NCI-H1048 (cell line): Measurements from ENCODE around the gene TBC1D22A.

Experiments used
- DNase-seq: peaks from one replicate; lab custom pipeline; 2025; lab: John Stamatoyannopoulos, UW

The TBC1D22A gene

DNA sequence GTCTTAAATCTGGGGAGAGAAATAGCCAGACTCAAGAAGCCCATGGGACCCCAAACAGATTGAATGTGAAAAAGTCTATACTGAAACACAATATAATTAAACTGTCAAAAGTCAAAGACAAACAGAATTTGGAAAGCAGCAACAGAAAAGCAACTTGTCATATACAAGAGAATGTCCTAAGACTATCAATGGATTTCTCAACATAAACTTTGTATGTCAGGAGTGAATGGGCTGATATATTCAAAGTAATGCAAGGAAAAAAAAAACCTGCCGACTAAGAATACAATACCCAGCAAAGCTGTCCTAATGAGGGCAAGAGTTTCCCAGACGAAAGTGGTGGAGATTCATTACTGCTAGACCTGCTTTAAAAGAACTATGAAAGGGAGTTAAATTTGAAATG lies 73.2 kb downstream of the TBC1D22A start:
- no peak for DNase-seq

DNA sequence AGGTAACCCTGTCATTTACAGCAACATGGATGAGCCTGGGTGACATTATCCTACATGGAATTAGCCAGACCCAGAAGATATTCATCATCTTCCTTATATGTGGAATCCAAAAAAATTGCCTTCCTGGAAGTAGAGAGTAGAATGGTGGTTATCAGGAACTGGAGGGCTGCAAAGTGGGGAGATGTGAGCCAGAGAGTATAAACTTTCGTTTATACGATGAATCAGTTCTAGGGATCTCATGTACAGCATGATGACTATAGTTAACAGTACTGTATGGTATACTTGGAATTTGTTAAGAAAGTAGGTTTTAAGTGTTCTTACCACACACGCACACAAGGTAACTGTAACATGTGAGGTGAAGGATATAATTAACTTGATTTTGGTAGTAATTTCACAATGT lies 79.1 kb downstream of the TBC1D22A start:
- DNase-seq: no peak

DNA sequence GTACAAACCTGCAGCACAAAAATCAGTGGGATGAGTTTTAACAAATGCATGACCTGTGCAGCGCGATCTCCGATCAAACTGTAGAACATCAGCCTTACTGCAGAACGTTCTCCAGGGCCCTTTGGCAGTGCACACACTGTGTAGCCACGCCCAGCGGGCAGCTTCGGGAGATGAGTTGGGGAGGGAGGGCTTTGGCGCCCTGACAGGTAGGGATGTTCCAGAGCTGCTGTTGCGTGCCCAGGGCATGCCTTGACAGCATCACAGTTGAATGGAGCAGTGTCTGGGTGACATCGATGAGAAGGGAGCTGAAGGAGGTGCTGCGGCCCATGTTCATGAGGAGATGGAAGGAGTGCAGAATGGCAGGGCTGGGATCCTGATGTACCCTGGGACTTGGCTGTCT lies 80.2 kb downstream of the TBC1D22A start:
- DNase-seq: no peak

DNA sequence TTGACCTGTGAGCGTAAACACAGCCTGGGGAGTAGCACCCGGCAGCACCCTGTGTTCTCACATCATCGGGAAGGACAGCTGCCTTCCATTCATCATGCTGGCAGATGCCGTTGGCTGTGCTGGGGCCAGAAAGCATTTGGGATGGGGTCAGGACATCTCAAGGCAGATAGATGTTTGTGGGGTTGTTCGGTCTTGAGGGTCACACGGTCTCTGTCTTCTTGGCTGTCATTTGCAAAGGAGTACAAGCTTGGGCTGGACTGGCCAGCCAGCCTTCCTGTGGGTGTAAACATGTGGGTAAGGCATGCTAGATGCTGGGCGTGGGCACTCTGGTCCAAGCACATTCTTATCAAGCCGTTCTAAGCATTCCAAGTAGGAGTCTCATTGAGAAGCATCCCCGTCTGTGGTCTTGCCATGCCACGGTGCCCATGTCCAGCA lies 81.4 kb downstream of the TBC1D22A start:
- no peak for DNase-seq

DNA sequence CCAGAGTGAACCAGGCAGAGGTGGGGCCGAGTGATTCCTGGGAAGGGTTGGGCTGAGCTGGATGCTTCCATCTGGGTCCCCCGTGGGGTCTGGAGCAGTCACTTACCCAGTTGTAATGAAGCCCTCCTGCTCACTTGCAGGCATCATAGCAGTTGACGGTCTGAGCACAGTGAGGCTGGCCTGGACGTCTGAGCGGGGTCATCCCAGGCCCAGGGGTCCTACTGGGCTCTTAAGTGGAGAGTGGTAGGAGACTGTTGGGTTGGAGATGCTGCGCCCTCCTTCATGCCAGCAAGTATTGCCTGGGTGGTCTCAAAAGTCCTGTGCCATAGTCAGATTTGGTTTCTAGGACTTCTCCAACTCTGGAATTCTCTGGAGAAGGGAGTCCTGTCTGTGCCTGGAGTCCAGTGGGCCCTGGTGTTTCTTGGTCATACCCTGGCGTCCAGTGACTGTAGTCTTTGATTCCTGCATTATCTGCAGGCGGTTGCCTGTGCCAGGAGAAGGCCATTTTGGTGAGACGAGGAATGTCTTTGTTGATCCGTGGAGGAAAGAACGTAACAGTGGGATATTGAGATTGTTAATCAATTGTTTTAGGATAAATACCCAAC lies 82.3 kb downstream of the TBC1D22A start:
- no peak for DNase-seq

DNA sequence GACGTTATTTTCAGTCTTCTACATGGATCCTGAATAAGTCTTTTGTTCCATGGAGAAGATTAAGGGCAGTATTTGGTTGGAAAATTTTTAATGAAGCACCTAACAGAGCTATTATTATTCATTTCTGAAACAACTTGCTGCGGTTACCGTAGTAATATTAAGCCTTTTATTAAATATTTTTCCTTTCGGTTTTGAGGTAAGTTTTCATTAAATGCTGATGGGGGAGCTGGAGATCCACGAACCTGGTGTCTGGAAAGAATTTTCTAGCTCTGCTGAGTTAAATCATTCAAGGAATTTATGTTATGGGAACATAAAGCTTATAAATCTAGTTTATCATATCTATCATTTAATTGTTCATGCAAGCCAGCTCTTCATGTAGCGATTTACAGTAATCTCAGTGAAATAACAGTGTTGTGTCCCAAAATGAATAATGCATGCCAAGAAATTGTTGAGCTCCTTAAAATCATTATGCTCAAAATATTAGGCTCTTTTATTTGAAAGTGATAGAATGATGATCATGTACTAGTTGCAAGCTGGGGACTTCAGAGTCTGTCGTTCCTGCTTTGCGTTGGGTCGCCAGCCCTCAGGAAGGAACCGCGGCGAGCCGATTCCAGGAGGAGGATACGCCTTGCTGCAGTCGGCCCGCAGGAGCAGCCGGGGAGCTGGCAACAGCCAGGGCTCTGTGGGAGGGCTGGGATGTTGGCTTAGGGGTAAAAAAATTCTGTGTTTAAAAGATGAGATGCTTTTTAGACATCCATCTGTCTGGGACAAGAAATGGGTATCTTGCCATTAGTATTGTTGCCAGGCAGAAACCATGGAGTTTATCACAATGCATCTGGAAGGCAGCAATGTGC lies 83.1 kb downstream of the TBC1D22A start:
- DNase-seq: no peak

DNA sequence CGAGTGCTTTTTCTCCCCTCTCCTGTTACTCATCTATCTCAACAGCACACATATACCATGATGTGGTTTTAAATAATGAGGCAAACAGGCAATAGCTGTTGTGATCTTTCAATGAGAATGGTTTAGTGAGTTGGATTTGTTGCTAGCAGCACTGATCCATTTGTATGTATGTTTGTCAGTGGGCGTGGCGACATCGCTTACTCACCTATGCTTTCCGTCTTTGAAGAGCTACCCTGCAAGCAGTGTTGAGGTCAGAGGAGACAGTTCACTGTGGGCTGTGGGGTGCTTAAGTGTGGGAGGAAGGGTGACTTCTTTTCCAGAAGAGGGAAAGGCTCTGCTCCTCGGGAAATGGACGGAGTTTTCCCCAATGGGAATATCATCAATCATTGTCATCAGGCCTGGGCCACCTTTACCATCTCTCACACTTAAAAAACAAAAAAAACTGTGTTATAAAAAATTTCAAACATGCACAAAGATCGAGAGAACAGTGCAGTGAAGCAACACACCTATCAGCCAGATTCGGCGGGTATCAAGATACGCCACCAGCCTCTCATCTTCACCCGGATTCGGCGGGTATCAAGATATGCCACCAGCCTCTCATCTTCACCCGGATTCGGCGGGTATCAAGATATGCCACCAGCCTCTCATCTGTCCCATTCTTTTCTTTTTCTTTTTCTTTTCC lies 83.8 kb downstream of the TBC1D22A start:
- no peak for DNase-seq

DNA sequence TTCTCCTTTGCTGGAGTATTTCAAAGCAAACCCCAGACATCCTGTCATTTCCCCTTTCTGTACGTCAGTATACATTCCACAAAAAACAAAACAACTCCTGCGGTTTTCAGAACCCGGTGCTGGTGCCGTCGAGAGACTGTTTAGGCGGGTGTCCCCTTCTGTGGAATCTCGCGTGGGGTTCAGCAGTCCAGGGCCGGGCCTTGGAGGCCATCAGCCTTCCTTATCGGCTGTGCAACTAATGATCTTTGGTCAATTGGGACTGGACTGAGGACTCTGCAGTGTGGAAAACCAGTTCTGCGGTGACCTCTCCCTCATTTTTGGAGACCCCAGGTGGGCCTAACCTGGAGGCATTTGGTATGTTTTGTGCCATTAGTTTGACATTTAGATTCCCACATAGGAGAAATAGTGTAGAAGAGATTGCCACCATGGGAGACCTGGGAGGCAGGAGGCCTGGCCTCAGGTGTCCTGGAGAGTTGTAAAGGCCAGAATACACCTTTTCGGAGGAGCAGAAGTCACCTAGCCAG lies 84.4 kb downstream of the TBC1D22A start:
- no peak for DNase-seq

DNA sequence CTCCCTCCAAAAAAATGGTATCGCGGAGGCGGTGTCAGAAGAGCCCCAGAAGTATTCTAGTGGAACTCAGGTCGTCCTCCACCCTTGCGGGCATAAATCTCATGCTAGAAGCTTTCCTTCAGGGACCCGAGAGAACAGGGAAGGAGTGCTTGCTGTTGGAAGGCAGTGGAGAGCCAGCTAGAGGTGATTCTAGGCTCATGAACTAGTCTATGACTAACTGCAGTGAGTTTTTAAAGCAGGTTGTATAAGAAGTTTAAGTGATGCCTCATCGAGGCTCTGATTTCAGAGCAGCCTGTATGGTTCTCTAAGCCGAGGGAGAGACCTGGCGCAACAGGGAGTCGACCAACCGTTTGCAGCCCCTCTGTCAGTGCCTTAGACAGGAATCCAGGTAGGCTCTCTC lies 85.7 kb downstream of the TBC1D22A start:
- no peak for DNase-seq

DNA sequence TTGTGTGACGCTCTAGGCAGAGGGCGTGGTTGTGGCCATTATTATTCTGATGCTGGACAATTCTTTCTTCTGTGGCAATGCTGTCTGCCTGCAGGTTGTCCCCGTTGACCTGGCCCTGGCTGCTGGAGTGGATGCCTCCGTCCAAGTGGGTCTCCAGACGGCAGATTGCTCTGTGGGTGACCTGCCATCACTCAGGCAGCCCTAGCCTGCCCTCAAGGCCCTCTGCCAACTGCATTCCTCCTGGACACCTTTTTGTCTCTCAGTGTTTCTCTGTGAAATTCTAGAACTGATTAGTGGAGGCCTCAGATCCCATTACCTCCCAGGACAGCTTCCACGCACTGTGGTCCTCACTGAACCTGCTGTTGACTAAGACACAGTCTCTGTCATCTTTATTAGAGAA lies 86.7 kb downstream of the TBC1D22A start:
- DNase-seq: no peak

DNA sequence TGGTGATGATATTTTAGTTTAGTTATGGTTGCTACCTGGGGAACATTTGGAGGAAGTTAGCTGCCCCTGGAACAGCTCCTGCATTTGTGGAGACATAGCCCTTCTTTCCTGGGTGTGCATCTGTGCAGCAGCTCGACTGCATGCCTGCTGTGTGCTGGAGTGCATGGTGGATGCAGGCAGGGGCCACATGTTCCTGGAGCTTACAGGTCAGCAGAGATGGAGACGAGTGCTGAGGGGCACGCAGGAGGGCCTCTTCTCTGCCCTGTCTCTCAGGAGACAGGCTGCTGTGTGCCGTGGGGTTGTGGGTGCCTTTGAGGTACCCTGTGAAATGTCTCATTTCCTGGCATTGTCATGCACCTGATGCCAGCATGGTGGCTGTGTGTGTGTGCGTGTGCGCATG lies 87.5 kb downstream of the TBC1D22A start:
- no peak for DNase-seq

DNA sequence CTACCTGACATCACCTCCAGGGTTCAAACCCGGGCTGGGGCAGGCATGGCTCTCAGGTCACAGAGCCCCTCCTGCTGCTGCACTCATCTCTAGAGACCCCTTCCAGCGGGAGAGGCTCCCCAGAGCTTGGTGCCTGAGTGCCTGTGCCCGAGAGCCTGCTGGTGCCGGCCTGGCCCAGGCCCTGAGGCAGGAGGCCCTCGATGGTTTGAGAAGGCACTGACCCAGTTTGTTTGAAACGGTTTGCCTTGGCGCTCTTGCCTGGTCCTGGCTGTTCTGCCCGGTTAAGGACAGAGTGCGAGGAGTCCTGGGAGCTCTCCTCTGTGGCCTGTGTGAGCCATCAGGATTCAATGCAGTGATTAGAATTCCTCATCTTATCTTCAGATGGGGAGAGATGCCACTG lies 88.9 kb downstream of the TBC1D22A start:
- no peak for DNase-seq

DNA sequence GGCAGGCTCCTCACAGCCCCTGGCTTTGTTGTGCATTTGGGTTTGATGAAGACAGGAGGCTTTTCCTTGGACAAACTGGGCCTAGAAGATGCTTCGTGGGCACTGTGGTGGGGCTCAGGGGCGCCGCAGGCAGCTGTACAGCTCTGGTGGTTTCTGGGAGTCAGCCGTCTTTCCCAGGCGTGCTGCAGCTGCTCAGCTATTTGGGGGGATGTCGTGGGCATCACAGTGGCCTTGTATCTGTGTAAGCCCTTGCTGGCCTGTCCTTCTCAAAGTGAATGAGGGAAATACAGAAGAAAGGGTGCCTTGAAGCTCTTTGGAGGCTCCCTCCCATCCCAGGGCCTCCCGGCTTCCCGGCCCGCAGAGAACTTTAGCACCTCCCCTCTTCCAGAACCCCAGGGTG lies 89.5 kb downstream of the TBC1D22A start:
- no peak for DNase-seq

DNA sequence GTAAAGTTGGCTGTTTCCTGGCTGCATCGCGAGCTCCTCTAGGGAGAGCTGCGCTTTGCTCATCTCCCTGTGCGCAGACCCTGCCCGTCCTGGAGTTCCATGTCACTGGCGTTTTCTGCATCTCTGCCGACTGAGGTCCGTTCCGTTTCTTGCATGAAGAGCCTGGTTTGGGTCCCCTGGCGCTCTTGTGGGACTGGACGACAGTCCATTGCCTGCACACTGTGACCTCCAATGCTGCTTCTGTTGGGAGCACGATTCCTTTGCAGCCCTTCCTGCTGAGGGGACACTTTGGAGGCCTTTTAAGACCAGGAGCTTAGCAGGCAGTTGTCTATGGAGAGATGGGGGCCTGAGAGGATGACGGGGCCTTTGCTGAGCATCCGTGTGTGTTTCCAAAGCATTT lies 90.3 kb downstream of the TBC1D22A start:
- DNase-seq: no peak

DNA sequence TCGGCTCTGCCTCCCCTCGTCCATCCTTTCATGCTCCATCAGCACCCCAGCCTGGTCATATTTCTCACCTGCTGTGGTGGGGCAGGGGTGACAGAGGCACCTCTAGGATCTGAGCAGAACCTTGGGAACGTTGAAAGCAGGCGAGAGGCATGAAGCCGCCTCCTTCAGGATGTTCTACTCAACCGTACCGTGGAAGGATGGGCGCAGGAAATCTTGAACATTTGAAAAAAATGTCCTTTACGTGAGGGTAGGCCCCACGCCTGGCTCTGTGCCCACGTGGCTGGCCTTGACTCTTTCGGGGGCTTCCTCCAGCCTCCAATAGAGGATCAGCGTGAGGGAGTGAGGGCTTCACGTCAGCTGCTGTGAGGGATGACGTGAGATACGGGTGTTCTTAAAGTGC lies 90.7 kb downstream of the TBC1D22A start:
- DNase-seq: no peak

DNA sequence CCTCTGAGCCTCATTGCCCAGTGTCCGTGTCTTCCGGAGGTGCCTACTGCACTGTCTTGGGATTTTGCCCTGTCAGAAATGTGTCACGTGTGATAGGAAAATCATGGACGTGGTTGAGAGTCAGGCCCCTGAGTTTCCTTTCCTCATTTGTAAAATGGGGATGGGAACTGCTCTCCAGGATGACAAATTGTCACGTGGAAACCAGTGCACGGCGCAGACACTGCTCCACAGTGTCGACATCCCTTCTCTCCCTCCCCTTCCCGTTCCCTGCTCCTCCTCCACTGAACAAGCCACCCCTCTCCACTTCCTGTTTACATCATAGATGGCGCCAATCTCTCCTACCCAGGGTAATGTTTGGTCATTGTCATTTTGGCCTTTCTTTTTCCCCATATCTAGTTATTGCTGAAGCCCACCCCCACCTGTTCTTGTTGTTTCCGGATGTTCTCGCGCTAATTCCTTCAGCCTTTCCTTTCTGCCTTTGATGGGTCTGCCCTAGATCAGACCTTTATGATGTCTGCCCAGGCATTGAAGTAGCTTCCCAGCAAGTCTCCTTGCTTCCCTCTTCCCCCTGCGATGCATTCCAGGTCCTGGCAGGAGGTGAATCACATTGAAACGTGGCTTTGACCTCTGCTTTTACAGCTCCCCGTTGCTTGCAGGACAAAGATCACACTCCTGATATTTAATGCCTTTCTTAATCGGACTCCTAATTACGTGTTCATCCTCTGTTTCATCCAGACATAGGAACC lies 91.8 kb downstream of the TBC1D22A start:
- no peak for DNase-seq

DNA sequence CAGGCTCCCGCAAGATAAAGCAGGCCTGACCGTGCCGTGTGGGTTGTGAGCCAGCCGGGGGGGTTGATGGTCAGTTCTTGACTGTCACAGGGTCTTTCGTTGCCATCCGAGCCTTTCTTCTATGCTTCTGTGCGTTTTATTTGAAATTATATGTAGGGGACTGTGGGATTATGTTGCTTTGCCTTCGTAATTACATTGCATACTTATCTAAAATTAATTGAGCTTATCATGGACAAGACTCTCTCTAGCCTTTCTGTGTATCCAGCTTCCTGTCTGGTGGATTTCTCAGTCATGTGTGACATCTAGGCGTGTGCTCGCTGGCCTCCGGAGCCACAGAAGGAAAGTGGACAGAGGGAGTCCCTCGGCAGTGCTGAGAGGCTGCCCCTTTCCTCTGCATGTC lies 93.2 kb downstream of the TBC1D22A start:
- DNase-seq: no peak

DNA sequence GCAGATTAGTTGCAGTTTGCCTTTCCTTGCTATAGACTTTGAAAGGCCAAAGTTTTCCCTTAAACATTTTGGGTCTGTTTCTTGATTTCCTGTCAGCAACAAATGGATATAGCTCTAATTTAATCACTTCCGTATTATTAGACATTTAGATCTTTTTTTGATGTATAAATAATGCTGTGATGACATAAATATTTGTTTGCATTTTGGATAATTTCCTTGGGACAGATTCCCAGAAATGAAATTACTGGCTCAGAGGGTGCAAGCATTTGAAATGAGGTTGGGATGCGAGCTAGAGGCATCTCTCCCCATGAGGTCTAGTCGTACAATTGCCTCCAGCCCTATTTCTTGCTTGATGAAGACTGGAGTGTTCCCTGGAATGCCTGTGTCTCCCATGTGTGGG lies 94.2 kb downstream of the TBC1D22A start:
- no peak for DNase-seq

DNA sequence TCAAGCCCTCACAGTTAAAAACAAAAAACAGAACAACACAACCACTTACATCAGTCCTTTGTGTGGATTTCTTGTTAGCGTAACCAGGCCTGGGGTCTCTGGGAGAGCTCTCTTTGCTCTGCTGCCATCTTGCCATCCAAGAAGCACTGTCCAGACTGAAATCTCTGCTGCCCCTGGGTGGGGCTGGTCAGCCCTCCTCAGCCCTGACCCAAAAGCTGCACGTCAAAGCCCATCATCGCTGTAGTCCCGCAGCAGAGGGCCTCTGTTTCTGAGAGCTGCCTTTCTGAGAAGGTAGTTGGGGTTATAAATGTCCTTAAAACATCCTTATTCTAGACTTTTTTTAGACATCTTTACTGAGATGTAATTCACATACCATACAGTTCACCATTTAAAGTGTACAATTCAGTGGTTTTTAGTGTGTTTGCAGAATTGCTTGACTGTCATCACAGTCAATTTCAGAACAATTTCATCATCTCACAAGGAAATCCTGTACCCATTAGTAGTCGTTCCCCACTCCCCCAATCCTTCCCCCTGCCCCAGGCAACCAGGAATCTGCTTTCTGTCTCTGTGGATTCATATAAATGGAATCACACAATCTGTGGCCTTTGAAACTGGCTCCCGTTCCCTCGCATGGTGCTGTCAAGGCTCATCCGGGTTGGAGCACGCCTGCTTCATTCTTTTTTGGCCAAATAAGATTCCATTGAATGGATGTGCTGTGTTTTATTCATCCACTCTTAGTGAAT lies 94.9 kb downstream of the TBC1D22A start:
- no peak for DNase-seq

DNA sequence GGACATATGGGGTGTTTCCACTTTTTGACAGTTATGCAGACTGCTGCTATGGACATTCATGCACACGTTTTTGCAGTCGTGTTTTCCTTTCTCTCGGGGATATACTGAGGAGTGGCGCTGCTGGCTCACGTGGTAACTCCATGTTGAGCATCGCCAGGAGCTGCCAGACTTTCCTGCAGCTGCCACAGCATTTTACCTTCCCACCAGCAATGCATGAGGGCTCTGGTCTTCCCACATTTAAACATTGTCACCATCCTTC lies 95.4 kb downstream of the TBC1D22A start:
- DNase-seq: no peak

DNA sequence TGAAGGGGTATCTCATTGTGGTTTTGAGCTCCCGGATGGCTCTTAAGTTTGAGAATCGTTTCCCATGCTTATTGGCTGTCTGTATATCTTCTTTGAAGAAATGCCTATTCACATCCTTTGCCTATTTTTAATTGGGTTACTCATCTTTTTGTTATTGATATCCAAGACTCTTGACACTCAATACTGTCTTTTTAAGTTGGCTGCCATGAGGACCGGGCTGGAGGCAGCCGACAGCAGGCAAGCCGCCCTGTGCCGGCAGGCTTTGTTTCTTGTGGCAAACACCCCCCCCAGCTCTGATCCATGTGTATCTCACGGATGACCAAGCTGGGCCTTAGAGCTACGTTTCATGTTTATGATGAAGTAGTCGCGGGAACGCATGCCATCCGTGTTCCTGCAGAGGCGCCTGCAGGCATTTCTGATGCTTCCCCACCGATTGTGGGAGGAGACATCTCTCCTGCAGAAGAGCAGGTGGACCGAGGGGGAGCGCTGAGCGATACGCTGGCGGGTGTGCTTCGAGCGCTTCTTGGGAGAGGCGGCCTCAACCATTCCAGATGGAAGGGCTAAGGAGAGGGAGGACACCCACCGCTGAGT lies 95.8 kb downstream of the TBC1D22A start:
- no peak for DNase-seq
